HEK293 (cell line): Measurements from ENCODE around the gene MARCHF9.
A peak's percentile ranks its signal among the peaks of the same experiment; 100 is the strongest.

Experiments
- FEZF1 ChIP-seq: fragments of 450-650 bp; formaldehyde crosslinking; IDR thresholded peaks from 2 replicates; pipeline ENCODE4 v1.5.1; 2016; ENCODE audit warnings: missing biosample characterization, missing genetic modification characterization
- GLI4 ChIP-seq: fragments of 450-650 bp; formaldehyde crosslinking; IDR thresholded peaks from 2 replicates; pipeline ENCODE4 v1.5.1; 2016; ENCODE audit warnings: missing biosample characterization, missing genetic modification characterization
- GLIS2 ChIP-seq: fragments of 450-650 bp; formaldehyde crosslinking; IDR thresholded peaks from 2 replicates; pipeline ENCODE4 v1.5.1; 2016; ENCODE audit warnings: missing biosample characterization, missing genetic modification characterization
- HIC1 ChIP-seq: fragments of 450-650 bp; formaldehyde crosslinking; IDR thresholded peaks from 2 replicates; pipeline ENCODE4 v1.5.1; 2016; ENCODE audit warnings: missing biosample characterization, missing genetic modification characterization
- KLF7 ChIP-seq: fragments of 450-650 bp; formaldehyde crosslinking; IDR thresholded peaks from 2 replicates; pipeline ENCODE4 v1.5.1; 2016; ENCODE audit warnings: missing biosample characterization, missing genetic modification characterization, borderline replicate concordance
- TCF7L2 ChIP-seq: IDR thresholded peaks from 2 replicates; pipeline ENCODE4 v1.6.1; 2011; ENCODE audit warnings: low read depth, mild to moderate bottlenecking, inconsistent platforms, low read length, moderate library complexity, borderline replicate concordance
- ZBTB1 ChIP-seq: fragments of 450-650 bp; formaldehyde crosslinking; IDR thresholded peaks from 2 replicates; pipeline ENCODE4 v1.5.1; 2016; ENCODE audit warnings: missing biosample characterization, missing genetic modification characterization
- ZBTB21 ChIP-seq: fragments of 450-650 bp; formaldehyde crosslinking; IDR thresholded peaks from 2 replicates; pipeline ENCODE4 v1.5.1; 2017; ENCODE audit warnings: missing biosample characterization, missing genetic modification characterization
- ZBTB7A ChIP-seq: fragments of 450-650 bp; formaldehyde crosslinking; IDR thresholded peaks from 2 replicates; pipeline ENCODE4 v1.5.1; 2016; ENCODE audit warnings: low read depth, missing biosample characterization, missing genetic modification characterization
- ZEB2 ChIP-seq: fragments of 450-650 bp; formaldehyde crosslinking; IDR thresholded peaks from 2 replicates; pipeline ENCODE4 v1.5.1; 2016; ENCODE audit warnings: missing biosample characterization, missing genetic modification characterization
- ZIC2 ChIP-seq: fragments of 450-650 bp; formaldehyde crosslinking; IDR thresholded peaks from 2 replicates; pipeline ENCODE4 v1.5.1; 2016; ENCODE audit warnings: missing biosample characterization, missing genetic modification characterization
- ZNF184 ChIP-seq: fragments of 450-650 bp; IDR thresholded peaks from 2 replicates; pipeline ENCODE4 v1.5.1; 2018; ENCODE audit warnings: missing biosample characterization, mild to moderate bottlenecking, missing genetic modification characterization
- ZNF24 ChIP-seq: fragments of 450-650 bp; formaldehyde crosslinking; IDR thresholded peaks from 2 replicates; pipeline ENCODE4 v1.5.1; 2016; ENCODE audit warnings: missing biosample characterization, missing genetic modification characterization
- ZNF292 ChIP-seq: fragments of 450-650 bp; formaldehyde crosslinking; IDR thresholded peaks from 2 replicates; pipeline ENCODE4 v1.5.1; 2016; ENCODE audit warnings: low read depth, missing biosample characterization, missing genetic modification characterization, borderline replicate concordance
- ZNF335 ChIP-seq: fragments of 450-650 bp; formaldehyde crosslinking; conservative IDR thresholded peaks from 2 replicates; pipeline ENCODE4 v1.5.1; 2016; ENCODE audit warnings: missing biosample characterization, missing genetic modification characterization
- ZNF404 ChIP-seq: fragments of 450-650 bp; formaldehyde crosslinking; IDR thresholded peaks from 2 replicates; pipeline ENCODE4 v1.5.1; 2017; ENCODE audit warnings: missing biosample characterization, missing genetic modification characterization
- ZNF555 ChIP-seq: fragments of 450-650 bp; formaldehyde crosslinking; conservative IDR thresholded peaks from 2 replicates; pipeline ENCODE4 v1.5.1; 2017; ENCODE audit warnings: missing biosample characterization, mild to moderate bottlenecking, missing genetic modification characterization, inconsistent platforms
- ZNF561 ChIP-seq: fragments of 450-650 bp; IDR thresholded peaks from 2 replicates; pipeline ENCODE4 v1.5.1; 2018; ENCODE audit warnings: missing biosample characterization, missing genetic modification characterization, borderline replicate concordance
- ZNF626 ChIP-seq: fragments of 450-650 bp; sonication (Bioruptor Pico); formaldehyde crosslinking; IDR thresholded peaks from 2 replicates; pipeline ENCODE4 v1.5.1; 2018; ENCODE audit warnings: missing biosample characterization, missing genetic modification characterization, inconsistent platforms
- ZNF76 ChIP-seq: fragments of 450-650 bp; formaldehyde crosslinking; IDR thresholded peaks from 2 replicates; pipeline ENCODE4; 2016; ENCODE audit warnings: low read depth, missing biosample characterization, missing genetic modification characterization, borderline replicate concordance
- ZNF776 ChIP-seq: fragments of 450-650 bp; formaldehyde crosslinking; IDR thresholded peaks from 2 replicates; pipeline ENCODE4 v1.5.0; 2017; ENCODE audit warnings: missing biosample characterization, missing genetic modification characterization, borderline replicate concordance
- TF ChIP-seq, protein P1 (sequence below): fragments of 450-650 bp; formaldehyde crosslinking; IDR thresholded peaks from 2 replicates; pipeline ENCODE4 v1.5.1; 2016; ENCODE audit warnings: missing biosample characterization, missing genetic modification characterization
- TF ChIP-seq, protein P2 (sequence below): fragments of 450-650 bp; formaldehyde crosslinking; conservative IDR thresholded peaks from 2 replicates; pipeline ENCODE4 v1.5.1; 2016; ENCODE audit warnings: low read depth, missing biosample characterization, missing genetic modification characterization
- TF ChIP-seq, protein P3 (sequence below): fragments of 450-650 bp; formaldehyde crosslinking; IDR thresholded peaks from 2 replicates; pipeline ENCODE4 v1.5.1; 2016; ENCODE audit warnings: missing biosample characterization, missing genetic modification characterization
- TF ChIP-seq, protein P4 (sequence below): fragments of 450-650 bp; formaldehyde crosslinking; IDR thresholded peaks from 2 replicates; pipeline ENCODE4 v1.5.1; 2016; ENCODE audit warnings: missing biosample characterization, missing genetic modification characterization

The MARCHF9 gene

DNA sequence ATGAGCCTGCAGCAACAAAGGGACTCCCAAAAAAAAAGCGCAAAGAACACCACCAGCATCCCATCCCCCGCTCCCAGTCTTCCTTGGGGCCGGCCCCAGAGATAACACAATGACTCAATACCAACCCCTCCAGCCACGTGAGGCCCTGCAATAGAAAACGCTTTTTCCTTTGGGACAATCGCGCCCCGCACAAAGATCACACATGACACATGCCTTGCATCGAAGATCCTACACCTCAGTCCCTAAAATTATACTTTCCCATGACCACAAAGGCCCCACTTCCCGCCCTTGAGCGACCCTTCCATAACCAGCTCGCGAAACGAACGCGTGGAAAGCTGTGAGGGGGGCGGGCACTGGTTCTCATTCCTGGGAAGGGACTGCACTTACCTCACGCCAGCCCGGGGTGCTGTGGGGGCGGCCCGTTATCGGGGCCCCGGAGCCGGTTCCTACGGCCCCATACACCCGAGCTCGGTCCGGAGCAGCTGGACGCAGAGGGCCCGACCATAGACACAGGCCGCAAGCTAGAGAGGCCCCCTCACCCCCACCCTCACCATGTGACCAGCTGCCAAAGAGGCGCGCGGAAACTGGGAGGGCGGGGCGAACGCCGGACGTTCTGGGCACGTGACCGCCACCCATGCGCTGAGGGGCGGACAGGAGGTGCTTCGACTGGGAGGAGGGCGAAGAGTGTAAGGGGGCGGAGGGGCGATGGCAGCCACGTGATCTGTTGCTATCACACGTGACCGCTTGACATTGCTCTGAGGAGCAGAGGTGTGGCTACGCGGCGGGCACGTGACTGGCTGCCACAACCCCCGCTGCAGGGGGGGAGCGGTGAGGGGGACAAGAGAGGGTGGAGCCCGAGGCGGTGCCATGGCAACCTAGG, 2.9 kb upstream of the MARCHF9 start, which contains the start of gene CDK4 (continued):
- TF ChIP-seq ZNF404 (tag by site-specific recombination) (no peak), ZIC2 (tag by site-specific recombination) (peak; percentile 50; the same call in 1 of the 2 replicates), ZBTB7A (peak; percentile 91), ZNF24 (peak; percentile 96), HIC1 (tag by site-specific recombination) (peak; percentile 92), ZNF292 (tag by site-specific recombination) (no peak), ZNF184 (tag by site-specific recombination) (peak; percentile 44; the same call in 1 of the 2 replicates), ZBTB1 (tag by site-specific recombination) (no peak), ZNF776 (tag by site-specific recombination) (no peak), ZNF555 (tag by site-specific recombination) (no peak), ZNF561 (tag by site-specific recombination) (peak; percentile 93; the same call in 1 of the 2 replicates), GLI4 (tag by site-specific recombination) (0 out of 2 replicates have a peak, but pooled peaks have one; percentile 46), FEZF1 (tag by site-specific recombination) (peak; percentile 82), ZBTB21 (peak; percentile 36; the same call in 1 of the 2 replicates), ZNF335 (tag by site-specific recombination) (peak; percentile 70), ZNF76 (tag by site-specific recombination) (peak; percentile 77; the same call in 1 of the 2 replicates), KLF7 (tag by site-specific recombination) (peak; percentile 92), ZEB2 (tag by site-specific recombination) (peak; percentile 66; the same call in 1 of the 2 replicates), ZNF626 (no peak), TCF7L2 (no peak), GLIS2 (tag by site-specific recombination) (peak; percentile 99)
- TF ChIP-seq, protein P1, sequence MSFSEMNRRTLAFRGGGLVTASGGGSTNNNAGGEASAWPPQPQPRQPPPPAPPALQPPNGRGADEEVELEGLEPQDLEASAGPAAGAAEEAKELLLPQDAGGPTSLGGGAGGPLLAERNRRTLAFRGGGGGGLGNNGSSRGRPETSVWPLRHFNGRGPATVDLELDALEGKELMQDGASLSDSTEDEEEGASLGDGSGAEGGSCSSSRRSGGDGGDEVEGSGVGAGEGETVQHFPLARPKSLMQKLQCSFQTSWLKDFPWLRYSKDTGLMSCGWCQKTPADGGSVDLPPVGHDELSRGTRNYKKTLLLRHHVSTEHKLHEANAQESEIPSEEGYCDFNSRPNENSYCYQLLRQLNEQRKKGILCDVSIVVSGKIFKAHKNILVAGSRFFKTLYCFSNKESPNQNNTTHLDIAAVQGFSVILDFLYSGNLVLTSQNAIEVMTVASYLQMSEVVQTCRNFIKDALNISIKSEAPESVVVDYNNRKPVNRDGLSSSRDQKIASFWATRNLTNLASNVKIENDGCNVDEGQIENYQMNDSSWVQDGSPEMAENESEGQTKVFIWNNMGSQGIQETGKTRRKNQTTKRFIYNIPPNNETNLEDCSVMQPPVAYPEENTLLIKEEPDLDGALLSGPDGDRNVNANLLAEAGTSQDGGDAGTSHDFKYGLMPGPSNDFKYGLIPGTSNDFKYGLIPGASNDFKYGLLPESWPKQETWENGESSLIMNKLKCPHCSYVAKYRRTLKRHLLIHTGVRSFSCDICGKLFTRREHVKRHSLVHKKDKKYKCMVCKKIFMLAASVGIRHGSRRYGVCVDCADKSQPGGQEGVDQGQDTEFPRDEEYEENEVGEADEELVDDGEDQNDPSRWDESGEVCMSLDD (tag by site-specific recombination) = peak; percentile 78
- TF ChIP-seq, protein P2, sequence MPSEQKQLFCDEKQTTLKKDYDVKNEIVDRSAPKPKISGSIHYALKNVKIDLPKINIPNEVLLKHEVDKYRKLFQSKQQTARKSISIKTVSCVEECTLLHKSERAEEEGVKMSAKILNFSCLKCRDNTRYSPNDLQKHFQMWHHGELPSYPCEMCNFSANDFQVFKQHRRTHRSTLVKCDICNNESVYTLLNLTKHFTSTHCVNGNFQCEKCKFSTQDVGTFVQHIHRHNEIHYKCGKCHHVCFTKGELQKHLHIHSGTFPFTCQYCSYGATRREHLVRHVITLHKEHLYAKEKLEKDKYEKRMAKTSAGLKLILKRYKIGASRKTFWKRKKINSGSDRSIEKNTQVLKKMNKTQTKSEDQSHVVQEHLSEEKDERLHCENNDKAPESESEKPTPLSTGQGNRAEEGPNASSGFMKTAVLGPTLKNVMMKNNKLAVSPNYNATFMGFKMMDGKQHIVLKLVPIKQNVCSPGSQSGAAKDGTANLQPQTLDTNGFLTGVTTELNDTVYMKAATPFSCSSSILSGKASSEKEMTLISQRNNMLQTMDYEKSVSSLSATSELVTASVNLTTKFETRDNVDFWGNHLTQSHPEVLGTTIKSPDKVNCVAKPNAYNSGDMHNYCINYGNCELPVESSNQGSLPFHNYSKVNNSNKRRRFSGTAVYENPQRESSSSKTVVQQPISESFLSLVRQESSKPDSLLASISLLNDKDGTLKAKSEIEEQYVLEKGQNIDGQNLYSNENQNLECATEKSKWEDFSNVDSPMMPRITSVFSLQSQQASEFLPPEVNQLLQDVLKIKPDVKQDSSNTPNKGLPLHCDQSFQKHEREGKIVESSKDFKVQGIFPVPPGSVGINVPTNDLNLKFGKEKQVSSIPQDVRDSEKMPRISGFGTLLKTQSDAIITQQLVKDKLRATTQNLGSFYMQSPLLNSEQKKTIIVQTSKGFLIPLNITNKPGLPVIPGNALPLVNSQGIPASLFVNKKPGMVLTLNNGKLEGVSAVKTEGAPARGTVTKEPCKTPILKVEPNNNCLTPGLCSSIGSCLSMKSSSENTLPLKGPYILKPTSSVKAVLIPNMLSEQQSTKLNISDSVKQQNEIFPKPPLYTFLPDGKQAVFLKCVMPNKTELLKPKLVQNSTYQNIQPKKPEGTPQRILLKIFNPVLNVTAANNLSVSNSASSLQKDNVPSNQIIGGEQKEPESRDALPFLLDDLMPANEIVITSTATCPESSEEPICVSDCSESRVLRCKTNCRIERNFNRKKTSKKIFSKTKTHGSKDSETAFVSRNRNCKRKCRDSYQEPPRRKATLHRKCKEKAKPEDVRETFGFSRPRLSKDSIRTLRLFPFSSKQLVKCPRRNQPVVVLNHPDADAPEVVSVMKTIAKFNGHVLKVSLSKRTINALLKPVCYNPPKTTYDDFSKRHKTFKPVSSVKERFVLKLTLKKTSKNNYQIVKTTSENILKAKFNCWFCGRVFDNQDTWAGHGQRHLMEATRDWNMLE (tag by site-specific recombination) = peak; percentile 63
- TF ChIP-seq, protein P3, sequence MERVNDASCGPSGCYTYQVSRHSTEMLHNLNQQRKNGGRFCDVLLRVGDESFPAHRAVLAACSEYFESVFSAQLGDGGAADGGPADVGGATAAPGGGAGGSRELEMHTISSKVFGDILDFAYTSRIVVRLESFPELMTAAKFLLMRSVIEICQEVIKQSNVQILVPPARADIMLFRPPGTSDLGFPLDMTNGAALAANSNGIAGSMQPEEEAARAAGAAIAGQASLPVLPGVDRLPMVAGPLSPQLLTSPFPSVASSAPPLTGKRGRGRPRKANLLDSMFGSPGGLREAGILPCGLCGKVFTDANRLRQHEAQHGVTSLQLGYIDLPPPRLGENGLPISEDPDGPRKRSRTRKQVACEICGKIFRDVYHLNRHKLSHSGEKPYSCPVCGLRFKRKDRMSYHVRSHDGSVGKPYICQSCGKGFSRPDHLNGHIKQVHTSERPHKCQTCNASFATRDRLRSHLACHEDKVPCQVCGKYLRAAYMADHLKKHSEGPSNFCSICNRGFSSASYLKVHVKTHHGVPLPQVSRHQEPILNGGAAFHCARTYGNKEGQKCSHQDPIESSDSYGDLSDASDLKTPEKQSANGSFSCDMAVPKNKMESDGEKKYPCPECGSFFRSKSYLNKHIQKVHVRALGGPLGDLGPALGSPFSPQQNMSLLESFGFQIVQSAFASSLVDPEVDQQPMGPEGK (tag by site-specific recombination) = peak; percentile 100
- TF ChIP-seq, protein P4, sequence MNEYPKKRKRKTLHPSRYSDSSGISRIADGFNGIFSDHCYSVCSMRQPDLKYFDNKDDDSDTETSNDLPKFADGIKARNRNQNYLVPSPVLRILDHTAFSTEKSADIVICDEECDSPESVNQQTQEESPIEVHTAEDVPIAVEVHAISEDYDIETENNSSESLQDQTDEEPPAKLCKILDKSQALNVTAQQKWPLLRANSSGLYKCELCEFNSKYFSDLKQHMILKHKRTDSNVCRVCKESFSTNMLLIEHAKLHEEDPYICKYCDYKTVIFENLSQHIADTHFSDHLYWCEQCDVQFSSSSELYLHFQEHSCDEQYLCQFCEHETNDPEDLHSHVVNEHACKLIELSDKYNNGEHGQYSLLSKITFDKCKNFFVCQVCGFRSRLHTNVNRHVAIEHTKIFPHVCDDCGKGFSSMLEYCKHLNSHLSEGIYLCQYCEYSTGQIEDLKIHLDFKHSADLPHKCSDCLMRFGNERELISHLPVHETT (tag by site-specific recombination) = 0 out of 2 replicates have a peak, but pooled peaks have one; percentile 46
